Astrocyte (in vitro differentiated cells and primary cell): Measurements from ENCODE around the gene REXO1. TPM values are rescaled to one million over a fixed set of nuclear protein-coding genes. Genes with fewer than 3 reads are reported as not detected.
"Not testable (repeated sequence)": the region's sequence is repeated elsewhere in the genome, so short reads cannot be mapped to it uniquely, and the experiment has no call there.

Experiments
- DNase-seq: peaks from one replicate; pipeline ENCODE4 v3.0.0-alpha.2; 2010; ENCODE audit warnings: low read depth
- FAIRE-seq: peaks from 2 replicates; lab custom pipeline; 2011; peaks lifted over from hg19 to GRCh38; lab: Jason Lieb, UNC
- H2AFZ ChIP-seq: 2 replicates; pipeline ENCODE4 v1.6.0; 2012; ENCODE audit warnings: low read depth, low read length, inconsistent platforms
- H3K27ac ChIP-seq: 2 replicates; pipeline ENCODE4 v1.5.1; 2011; ENCODE audit warnings: low read depth, low read length, inconsistent platforms
- H3K27me3 ChIP-seq: 2 replicates; pipeline ENCODE4 v1.6.0; 2011; ENCODE audit warnings: low read length, inconsistent platforms; ENCODE audit not compliant: insufficient read depth
- H3K36me3 ChIP-seq: 2 replicates; pipeline ENCODE4 v1.5.1; 2011; ENCODE audit warnings: low read length, inconsistent platforms; ENCODE audit not compliant: insufficient read depth
- H3K4me1 ChIP-seq: 2 replicates; pipeline ENCODE4 v1.5.1; 2011; ENCODE audit warnings: low read length, inconsistent platforms; ENCODE audit not compliant: insufficient read depth
- H3K4me2 ChIP-seq: 2 replicates; pipeline ENCODE4 v1.6.0; 2012; ENCODE audit warnings: low read length, inconsistent platforms
- H3K4me3 ChIP-seq: 2 replicates; pipeline ENCODE4 v1.5.1; 2011; ENCODE audit warnings: low read depth, mild to moderate bottlenecking, low read length, inconsistent platforms; ENCODE audit not compliant: insufficient read depth
- H3K79me2 ChIP-seq: 2 replicates; pipeline ENCODE4 v1.6.0; 2012; ENCODE audit warnings: mild to moderate bottlenecking, low read length, inconsistent platforms; ENCODE audit not compliant: insufficient read depth
- H3K9ac ChIP-seq: 2 replicates; pipeline ENCODE4 v1.6.0; 2012; ENCODE audit warnings: mild to moderate bottlenecking, low read length, inconsistent platforms
- H3K9me3 ChIP-seq: 2 replicates; pipeline ENCODE4 v1.5.1; 2012; ENCODE audit warnings: low read depth, mild to moderate bottlenecking, low read length, inconsistent platforms; ENCODE audit not compliant: insufficient read depth
- H4K20me1 ChIP-seq: 2 replicates; pipeline ENCODE4 v1.6.0; 2012; ENCODE audit warnings: low read length, inconsistent platforms; ENCODE audit not compliant: insufficient read depth
- H3K27ac Mint-ChIP-seq: one replicate; pipeline ENCODE4 v1.8.0; 2021; ENCODE audit warnings: mild to moderate bottlenecking, mixed read lengths; ENCODE audit not compliant: unreplicated experiment
- H3K27me3 Mint-ChIP-seq: one replicate; pipeline ENCODE4 v1.8.0; 2021; ENCODE audit warnings: low read depth, mixed read lengths; ENCODE audit not compliant: unreplicated experiment
- H3K36me3 Mint-ChIP-seq: one replicate; pipeline ENCODE4 v1.8.0; 2021; ENCODE audit warnings: low read depth, mixed read lengths; ENCODE audit not compliant: unreplicated experiment
- H3K4me1 Mint-ChIP-seq: one replicate; pipeline ENCODE4 v1.8.0; 2021; ENCODE audit warnings: low read depth, mixed read lengths; ENCODE audit not compliant: unreplicated experiment
- H3K4me3 Mint-ChIP-seq: one replicate; pipeline ENCODE4 v1.8.0; 2021; ENCODE audit warnings: mild to moderate bottlenecking, moderate library complexity, mixed read lengths; ENCODE audit not compliant: unreplicated experiment
- H3K9me3 Mint-ChIP-seq: one replicate; pipeline ENCODE4 v1.8.0; 2021; ENCODE audit warnings: mild to moderate bottlenecking, mixed read lengths; ENCODE audit not compliant: unreplicated experiment
- EZH2 ChIP-seq: IDR thresholded peaks from 2 replicates; pipeline ENCODE4 v1.6.1; 2012; ENCODE audit warnings: mild to moderate bottlenecking, low read length, inconsistent platforms; ENCODE audit not compliant: insufficient read depth
- total RNA-seq: library from RNA; stranded (reverse); gene quantifications from 2 replicates; pipeline ENCODE4 v1.2.1, GENCODE V29; 2021
- TF ChIP-seq, protein P1 (sequence below): IDR thresholded peaks from 2 replicates; pipeline ENCODE4 v1.5.1; 2011; ENCODE audit warnings: low read depth, mild to moderate bottlenecking, inconsistent platforms, low read length, moderate library complexity; ENCODE audit not compliant: insufficient read depth

REXO1 gene
- total RNA-seq, 1 donor from 2014 or later = 35.5 TPM

GRCh38 chr19:1893791-1894190 lies 45.5 kb upstream of the REXO1 start:
- peaks cover 8% of the 10 kb centered on the region for H3K4me1 ChIP-seq
- Mint-ChIP-seq H3K4me3 (no peak overlapping the region), H3K27me3 (no peaks in the 10 kb centered on the region), H3K36me3 (no peaks in the 10 kb centered on the region), H3K27ac (no peak overlapping the region), H3K9me3 (no peaks in the 10 kb centered on the region), H3K4me1 (peaks cover 2% of the 10 kb centered on the region)
- H3K27ac ChIP-seq = no peak overlapping the region
- no peak overlapping the region for H2AFZ ChIP-seq
- FAIRE-seq = no peak
- TF ChIP-seq EZH2 = no peak
- TF ChIP-seq, protein P1, sequence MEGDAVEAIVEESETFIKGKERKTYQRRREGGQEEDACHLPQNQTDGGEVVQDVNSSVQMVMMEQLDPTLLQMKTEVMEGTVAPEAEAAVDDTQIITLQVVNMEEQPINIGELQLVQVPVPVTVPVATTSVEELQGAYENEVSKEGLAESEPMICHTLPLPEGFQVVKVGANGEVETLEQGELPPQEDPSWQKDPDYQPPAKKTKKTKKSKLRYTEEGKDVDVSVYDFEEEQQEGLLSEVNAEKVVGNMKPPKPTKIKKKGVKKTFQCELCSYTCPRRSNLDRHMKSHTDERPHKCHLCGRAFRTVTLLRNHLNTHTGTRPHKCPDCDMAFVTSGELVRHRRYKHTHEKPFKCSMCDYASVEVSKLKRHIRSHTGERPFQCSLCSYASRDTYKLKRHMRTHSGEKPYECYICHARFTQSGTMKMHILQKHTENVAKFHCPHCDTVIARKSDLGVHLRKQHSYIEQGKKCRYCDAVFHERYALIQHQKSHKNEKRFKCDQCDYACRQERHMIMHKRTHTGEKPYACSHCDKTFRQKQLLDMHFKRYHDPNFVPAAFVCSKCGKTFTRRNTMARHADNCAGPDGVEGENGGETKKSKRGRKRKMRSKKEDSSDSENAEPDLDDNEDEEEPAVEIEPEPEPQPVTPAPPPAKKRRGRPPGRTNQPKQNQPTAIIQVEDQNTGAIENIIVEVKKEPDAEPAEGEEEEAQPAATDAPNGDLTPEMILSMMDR = no peak
- no peak overlapping the region for H3K4me3 ChIP-seq
- no peaks in the 10 kb centered on the region for H3K9me3 ChIP-seq
- no peaks in the 10 kb centered on the region for H3K27me3 ChIP-seq
- DNase-seq = no peak
- H3K36me3 ChIP-seq = no peaks in the 10 kb centered on the region
- no peaks in the 10 kb centered on the region for H3K79me2 ChIP-seq
- no peaks in the 10 kb centered on the region for H4K20me1 ChIP-seq
- H3K4me2 ChIP-seq = no peak overlapping the region
- H3K9ac ChIP-seq = no peak overlapping the region

GRCh38 chr19:1889907-1890306 lies 41.6 kb upstream of the REXO1 start:
- Histone ChIP-seq H3K27me3 (no peaks in the 10 kb centered on the region), H3K36me3 (no peaks in the 10 kb centered on the region), H3K4me2 (no peak overlapping the region), H3K4me1 (peaks cover 4% of the 10 kb centered on the region), H3K4me3 (no peak overlapping the region), H2AFZ (no peak overlapping the region), H4K20me1 (peaks cover 1% of the 10 kb centered on the region), H3K9ac (no peak overlapping the region), H3K79me2 (peaks cover 3% of the 10 kb centered on the region), H3K9me3 (no peaks in the 10 kb centered on the region), H3K27ac (no peak overlapping the region)
- H3K4me3 Mint-ChIP-seq = no peak overlapping the region
- no peaks in the 10 kb centered on the region for H3K9me3 Mint-ChIP-seq
- DNase-seq = no peak
- no peaks in the 10 kb centered on the region for H3K27me3 Mint-ChIP-seq
- TF ChIP-seq EZH2 = no peak
- TF ChIP-seq, protein P1 = no peak
- no peak for FAIRE-seq
- no peak overlapping the region for H3K27ac Mint-ChIP-seq
- H3K36me3 Mint-ChIP-seq = no peaks in the 10 kb centered on the region
- no peaks in the 10 kb centered on the region for H3K4me1 Mint-ChIP-seq

GRCh38 chr19:1888385-1888784 lies 40.1 kb upstream of the REXO1 start:
- no peak for FAIRE-seq
- H3K36me3 Mint-ChIP-seq = no peaks in the 10 kb centered on the region
- DNase-seq = no peak
- Histone ChIP-seq H3K4me2 (no peak overlapping the region), H3K36me3 (no peaks in the 10 kb centered on the region), H3K9ac (no peak overlapping the region), H2AFZ (no peak overlapping the region), H3K9me3 (no peaks in the 10 kb centered on the region), H3K27ac (no peak overlapping the region), H3K4me3 (no peak overlapping the region), H3K4me1 (peaks cover 14% of the 10 kb centered on the region), H3K79me2 (peaks cover 18% of the 10 kb centered on the region), H4K20me1 (peaks cover 16% of the 10 kb centered on the region), H3K27me3 (no peaks in the 10 kb centered on the region)
- TF ChIP-seq, protein P1 = no peak
- no peak for TF ChIP-seq EZH2
- H3K4me3 Mint-ChIP-seq = no peak overlapping the region
- H3K27me3 Mint-ChIP-seq = no peaks in the 10 kb centered on the region
- no peaks in the 10 kb centered on the region for H3K9me3 Mint-ChIP-seq
- H3K4me1 Mint-ChIP-seq = peaks cover 9% of the 10 kb centered on the region
- H3K27ac Mint-ChIP-seq = no peak overlapping the region

DNA sequence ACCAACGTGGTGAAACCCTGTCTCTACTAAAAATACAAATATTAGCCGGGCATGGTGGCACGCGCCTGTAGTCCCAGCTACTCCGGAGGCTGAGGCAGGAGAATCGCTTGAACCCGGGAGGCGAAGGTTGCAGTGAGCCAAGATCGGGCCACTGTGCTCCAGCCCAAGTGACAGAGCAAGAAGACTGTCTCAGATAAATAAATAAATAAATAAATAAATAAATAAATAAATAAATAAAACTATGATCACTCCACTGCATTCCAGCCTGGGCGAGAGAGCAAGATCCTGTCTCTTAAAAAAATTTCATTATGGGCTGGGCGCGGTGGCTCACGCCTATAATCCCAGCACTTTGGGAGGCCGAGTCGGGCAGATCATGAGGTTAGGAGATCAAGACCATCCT lies 38.1 kb upstream of the REXO1 start:
- Mint-ChIP-seq H3K4me3 (peak overlapping the region; percentile 82), H3K4me1 (peaks cover 22% of the 10 kb centered on the region)
- H4K20me1 ChIP-seq = peaks cover 34% of the 10 kb centered on the region
- H3K27ac ChIP-seq, H3K36me3 ChIP-seq, H3K9me3 ChIP-seq, H3K9me3 Mint-ChIP-seq, H3K27me3 Mint-ChIP-seq, H3K27me3 ChIP-seq, DNase-seq, H3K4me3 ChIP-seq, H3K9ac ChIP-seq, FAIRE-seq, H3K27ac Mint-ChIP-seq, H3K4me2 ChIP-seq, H2AFZ ChIP-seq, H3K36me3 Mint-ChIP-seq: not testable (repeated sequence)
- H3K79me2 ChIP-seq = peaks cover 36% of the 10 kb centered on the region
- H3K4me1 ChIP-seq = peaks cover 26% of the 10 kb centered on the region
